K562 (cell line): ENCODE data around the gene PRKG1. TPM values are rescaled to one million over a fixed set of nuclear protein-coding genes. Genes with fewer than 3 reads are reported as not detected.

Experiments
- EP400 ChIP-seq: fragments of 450-650 bp; IDR thresholded peaks from 2 replicates; pipeline ENCODE4 v1.6.1; 2017; ENCODE audit warnings: antibody characterized with exemption, mild to moderate bottlenecking, moderate library complexity
- FOS ChIP-seq: IDR thresholded peaks from 3 replicates; pipeline ENCODE4 v1.6.1; 2011; ENCODE audit not compliant: insufficient read length; ENCODE audit errors: extremely low read depth
- HNRNPL ChIP-seq: fragments of 200-400 bp; formaldehyde crosslinking; IDR thresholded peaks from 2 replicates; pipeline ENCODE4 v1.6.1; 2017; ENCODE audit warnings: low read depth, mild to moderate bottlenecking, low read length
- LEF1 ChIP-seq: fragments of 450-650 bp; IDR thresholded peaks from 2 replicates; pipeline ENCODE4 v1.6.1; 2016; ENCODE audit warnings: mild to moderate bottlenecking
- NRF1 ChIP-seq, 2 experiments: fragments of 450-650 bp; IDR thresholded peaks in 1 of 2; conservative IDR thresholded peaks in 1 of 2; 2 replicates each; pipeline ENCODE4 v1.6.1; 2014; ENCODE audit warnings: mild to moderate bottlenecking in 2 of 2
- RCOR1 ChIP-seq, 2 experiments: IDR thresholded peaks; 2 replicates each; pipeline ENCODE4 v1.6.1; 2012; ENCODE audit warnings: low read depth in 2 of 2, low read length in 2 of 2, borderline replicate concordance in 1 of 2, improper control_type of control experiment in 1 of 2
- RFX5 ChIP-seq: IDR thresholded peaks from 2 replicates; pipeline ENCODE4 v1.6.1; 2011; ENCODE audit warnings: low read depth, mild to moderate bottlenecking, improper control_type of control experiment, low read length
- SP2 ChIP-seq: IDR thresholded peaks from 2 replicates; pipeline ENCODE4 v1.6.1; 2011; ENCODE audit warnings: mild to moderate bottlenecking, low read depth, low read length, moderate library complexity; ENCODE audit not compliant: poor library complexity, severe bottlenecking; ENCODE audit errors: extremely low read depth
- SRSF3 ChIP-seq: fragments of 200-400 bp; formaldehyde crosslinking; IDR thresholded peaks from 2 replicates; pipeline ENCODE4 v1.6.1; 2016; ENCODE audit warnings: mild to moderate bottlenecking, low read length, moderate library complexity; ENCODE audit not compliant: insufficient read depth
- TBL1XR1 ChIP-seq, 2 experiments: IDR thresholded peaks; 2 replicates each; pipeline ENCODE4 v1.6.1; 2012; ENCODE audit warnings: improper control_type of control experiment in 2 of 2, low read length in 2 of 2, mild to moderate bottlenecking in 1 of 2
- TCF3 ChIP-seq: sonication (generic); formaldehyde crosslinking; IDR thresholded peaks from 2 replicates; pipeline ENCODE4 v1.4.0; 2020; ENCODE audit warnings: mild to moderate bottlenecking, missing genetic modification reagents
- ZNF444 ChIP-seq: fragments of 250-450 bp; sonication (Bioruptor Pico); IDR thresholded peaks from 2 replicates; pipeline ENCODE4 v1.4.0; 2020; ENCODE audit warnings: mild to moderate bottlenecking, moderate library complexity
- polyA plus RNA-seq, 8 experiments: library from polyadenylated mRNA; depleted of rRNA in 4 of 8; stranded (reverse) in 5 of 8; unstranded in 3 of 8; fragments of >200 nt; fragmentation: Nextera tagmentation in 2 of 8; fragmentation: Illumina TruSeq in 1 of 8; extraction: Ambion mirVana in 2 of 8; extraction: Trizol in 1 of 8; gene quantifications; 2 replicates each; pipeline versions ENCODE4 v1.2.1 to v1.2.3, GENCODE V29; 2011 to 2014; ENCODE audit warnings: inconsistent platforms in 1 of 8, missing spikeins in 1 of 8
- total RNA-seq, 7 experiments: library from RNA; depleted of rRNA in 6 of 7; stranded (reverse); fragments of >200 nt in 6 of 7; fragmentation: Illumina TruSeq in 2 of 7; extraction: Trizol in 2 of 7; gene quantifications; 2 replicates each; pipeline versions ENCODE4 v1.2.1 to v1.2.3, GENCODE V29; 2011 to 2021; ENCODE audit warnings: low replicate concordance in 1 of 7
- TF ChIP-seq, protein P1 (sequence below), 2 experiments: fragments of 450-650 bp in 1 of 2; IDR thresholded peaks; 2 replicates each; pipeline ENCODE4 v1.6.1; 2011 to 2017; ENCODE audit warnings: low read depth in 2 of 2, antibody characterized with exemption in 1 of 2, borderline replicate concordance in 1 of 2, low read length in 1 of 2, mild to moderate bottlenecking in 1 of 2, mixed read lengths in 1 of 2; ENCODE audit not compliant: control insufficient read depth in 1 of 2
- TF ChIP-seq, protein P2 (sequence below), 2 experiments: fragments of 200-800 bp in 1 of 2; sonication (Bioruptor generic) in 1 of 2; sonication (generic) in 1 of 2; formaldehyde crosslinking in 1 of 2; IDR thresholded peaks in 1 of 2; conservative IDR thresholded peaks in 1 of 2; 2 replicates each; pipeline versions ENCODE4 v1.5.0 to v1.6.1; 2016 to 2020; ENCODE audit warnings: missing compliant biosample characterization in 1 of 2, missing genetic modification characterization in 1 of 2, missing genetic modification reagents in 1 of 2
- TF ChIP-seq, protein P3 (sequence below): fragments of 250-450 bp; sonication (Bioruptor Pico); IDR thresholded peaks from 2 replicates; pipeline ENCODE4 v1.8.0; 2022; ENCODE audit warnings: inconsistent platforms, mild to moderate bottlenecking, moderate library complexity, borderline replicate concordance
- TF ChIP-seq, protein P4 (sequence below): sonication (generic); formaldehyde crosslinking; IDR thresholded peaks from 2 replicates; pipeline ENCODE4 v1.8.0; 2022; ENCODE audit warnings: mild to moderate bottlenecking, missing genetic modification reagents

Gene PRKG1
- total and polyA plus RNA-seq, 9 of the 15 experiments (the other 6 are each of a cell fraction or from before 2014, with no cell fraction given): 0.22 TPM; not detected in 8

DNA sequence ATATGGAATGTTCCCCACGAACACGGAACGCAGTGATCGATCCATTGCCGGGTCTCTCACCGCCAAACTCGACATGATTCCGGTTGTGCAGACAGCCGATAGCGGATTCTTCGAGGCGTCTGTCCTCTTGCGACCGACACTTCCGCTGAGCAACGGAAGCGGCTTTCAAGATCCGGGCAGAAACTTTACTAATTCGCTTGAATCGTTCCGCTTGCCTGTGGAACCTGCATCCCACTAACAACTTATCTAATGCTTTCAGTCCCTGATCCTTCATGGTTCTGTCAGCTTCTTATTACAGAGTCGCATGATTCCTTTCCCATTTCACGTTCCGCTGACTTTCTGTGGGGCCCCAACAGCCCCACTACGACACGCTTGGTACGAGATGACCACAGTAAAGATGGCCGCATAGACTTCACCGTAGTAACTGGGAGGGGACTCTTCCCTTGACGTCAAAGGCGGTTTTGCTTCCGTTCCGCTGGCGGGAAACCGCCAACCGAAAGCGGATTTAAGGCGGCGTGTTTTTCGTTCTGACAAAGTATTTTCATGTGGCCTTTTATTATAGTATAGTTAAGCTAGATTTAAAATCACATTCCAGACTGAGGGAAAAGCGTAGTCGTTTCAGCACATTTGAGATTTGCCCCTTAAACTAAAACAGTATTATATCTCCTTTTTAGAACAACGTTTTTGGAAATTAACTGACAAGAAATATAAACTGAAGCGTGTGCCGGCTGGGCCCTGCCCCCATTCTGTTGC, 625.4 kb downstream of the PRKG1 start, which contains the start of gene CSTF2T (continued):
- TF ChIP-seq EP400 (peak; percentile 95), TBL1XR1 (IDR thresholded peaks at IDR 0.05; ENCODE audit: low read length in 2 of 2) (no peak), RCOR1 (IDR thresholded peaks at IDR 0.05; ENCODE audit: borderline replicate concordance in 1 of 2, low read depth in 2 of 2, low read length in 2 of 2) (no peak), FOS (no peak), TCF3 (CRISPR knock-in tag) (no peak), SRSF3 (no peak), RFX5 (no peak), ZNF444 (CRISPR knock-in tag) (no peak), SP2 (no peak), HNRNPL (no peak), LEF1 (peak; percentile 77), NRF1 (conservative IDR thresholded peaks at IDR 0.05 in 1 of 2, IDR thresholded peaks at IDR 0.05 in 1 of 2) (no peak)
- TF ChIP-seq, protein P1, sequence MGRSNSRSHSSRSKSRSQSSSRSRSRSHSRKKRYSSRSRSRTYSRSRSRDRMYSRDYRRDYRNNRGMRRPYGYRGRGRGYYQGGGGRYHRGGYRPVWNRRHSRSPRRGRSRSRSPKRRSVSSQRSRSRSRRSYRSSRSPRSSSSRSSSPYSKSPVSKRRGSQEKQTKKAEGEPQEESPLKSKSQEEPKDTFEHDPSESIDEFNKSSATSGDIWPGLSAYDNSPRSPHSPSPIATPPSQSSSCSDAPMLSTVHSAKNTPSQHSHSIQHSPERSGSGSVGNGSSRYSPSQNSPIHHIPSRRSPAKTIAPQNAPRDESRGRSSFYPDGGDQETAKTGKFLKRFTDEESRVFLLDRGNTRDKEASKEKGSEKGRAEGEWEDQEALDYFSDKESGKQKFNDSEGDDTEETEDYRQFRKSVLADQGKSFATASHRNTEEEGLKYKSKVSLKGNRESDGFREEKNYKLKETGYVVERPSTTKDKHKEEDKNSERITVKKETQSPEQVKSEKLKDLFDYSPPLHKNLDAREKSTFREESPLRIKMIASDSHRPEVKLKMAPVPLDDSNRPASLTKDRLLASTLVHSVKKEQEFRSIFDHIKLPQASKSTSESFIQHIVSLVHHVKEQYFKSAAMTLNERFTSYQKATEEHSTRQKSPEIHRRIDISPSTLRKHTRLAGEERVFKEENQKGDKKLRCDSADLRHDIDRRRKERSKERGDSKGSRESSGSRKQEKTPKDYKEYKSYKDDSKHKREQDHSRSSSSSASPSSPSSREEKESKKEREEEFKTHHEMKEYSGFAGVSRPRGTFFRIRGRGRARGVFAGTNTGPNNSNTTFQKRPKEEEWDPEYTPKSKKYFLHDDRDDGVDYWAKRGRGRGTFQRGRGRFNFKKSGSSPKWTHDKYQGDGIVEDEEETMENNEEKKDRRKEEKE (IDR thresholded peaks at IDR 0.05; ENCODE audit: borderline replicate concordance in 1 of 2, control insufficient read depth in 1 of 2, low read depth in 2 of 2, low read length in 1 of 2): no peak
- TF ChIP-seq, protein P2, sequence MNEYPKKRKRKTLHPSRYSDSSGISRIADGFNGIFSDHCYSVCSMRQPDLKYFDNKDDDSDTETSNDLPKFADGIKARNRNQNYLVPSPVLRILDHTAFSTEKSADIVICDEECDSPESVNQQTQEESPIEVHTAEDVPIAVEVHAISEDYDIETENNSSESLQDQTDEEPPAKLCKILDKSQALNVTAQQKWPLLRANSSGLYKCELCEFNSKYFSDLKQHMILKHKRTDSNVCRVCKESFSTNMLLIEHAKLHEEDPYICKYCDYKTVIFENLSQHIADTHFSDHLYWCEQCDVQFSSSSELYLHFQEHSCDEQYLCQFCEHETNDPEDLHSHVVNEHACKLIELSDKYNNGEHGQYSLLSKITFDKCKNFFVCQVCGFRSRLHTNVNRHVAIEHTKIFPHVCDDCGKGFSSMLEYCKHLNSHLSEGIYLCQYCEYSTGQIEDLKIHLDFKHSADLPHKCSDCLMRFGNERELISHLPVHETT (CRISPR knock-in tag; conservative IDR thresholded peaks at IDR 0.05 in 1 of 2, IDR thresholded peaks at IDR 0.05 in 1 of 2): peak in 1 of 2 experiments; percentile 89; a peak in 2 of 4 replicates
- TF ChIP-seq, protein P3, sequence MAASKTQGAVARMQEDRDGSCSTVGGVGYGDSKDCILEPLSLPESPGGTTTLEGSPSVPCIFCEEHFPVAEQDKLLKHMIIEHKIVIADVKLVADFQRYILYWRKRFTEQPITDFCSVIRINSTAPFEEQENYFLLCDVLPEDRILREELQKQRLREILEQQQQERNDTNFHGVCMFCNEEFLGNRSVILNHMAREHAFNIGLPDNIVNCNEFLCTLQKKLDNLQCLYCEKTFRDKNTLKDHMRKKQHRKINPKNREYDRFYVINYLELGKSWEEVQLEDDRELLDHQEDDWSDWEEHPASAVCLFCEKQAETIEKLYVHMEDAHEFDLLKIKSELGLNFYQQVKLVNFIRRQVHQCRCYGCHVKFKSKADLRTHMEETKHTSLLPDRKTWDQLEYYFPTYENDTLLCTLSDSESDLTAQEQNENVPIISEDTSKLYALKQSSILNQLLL (CRISPR knock-in tag): no peak
- TF ChIP-seq, protein P4, sequence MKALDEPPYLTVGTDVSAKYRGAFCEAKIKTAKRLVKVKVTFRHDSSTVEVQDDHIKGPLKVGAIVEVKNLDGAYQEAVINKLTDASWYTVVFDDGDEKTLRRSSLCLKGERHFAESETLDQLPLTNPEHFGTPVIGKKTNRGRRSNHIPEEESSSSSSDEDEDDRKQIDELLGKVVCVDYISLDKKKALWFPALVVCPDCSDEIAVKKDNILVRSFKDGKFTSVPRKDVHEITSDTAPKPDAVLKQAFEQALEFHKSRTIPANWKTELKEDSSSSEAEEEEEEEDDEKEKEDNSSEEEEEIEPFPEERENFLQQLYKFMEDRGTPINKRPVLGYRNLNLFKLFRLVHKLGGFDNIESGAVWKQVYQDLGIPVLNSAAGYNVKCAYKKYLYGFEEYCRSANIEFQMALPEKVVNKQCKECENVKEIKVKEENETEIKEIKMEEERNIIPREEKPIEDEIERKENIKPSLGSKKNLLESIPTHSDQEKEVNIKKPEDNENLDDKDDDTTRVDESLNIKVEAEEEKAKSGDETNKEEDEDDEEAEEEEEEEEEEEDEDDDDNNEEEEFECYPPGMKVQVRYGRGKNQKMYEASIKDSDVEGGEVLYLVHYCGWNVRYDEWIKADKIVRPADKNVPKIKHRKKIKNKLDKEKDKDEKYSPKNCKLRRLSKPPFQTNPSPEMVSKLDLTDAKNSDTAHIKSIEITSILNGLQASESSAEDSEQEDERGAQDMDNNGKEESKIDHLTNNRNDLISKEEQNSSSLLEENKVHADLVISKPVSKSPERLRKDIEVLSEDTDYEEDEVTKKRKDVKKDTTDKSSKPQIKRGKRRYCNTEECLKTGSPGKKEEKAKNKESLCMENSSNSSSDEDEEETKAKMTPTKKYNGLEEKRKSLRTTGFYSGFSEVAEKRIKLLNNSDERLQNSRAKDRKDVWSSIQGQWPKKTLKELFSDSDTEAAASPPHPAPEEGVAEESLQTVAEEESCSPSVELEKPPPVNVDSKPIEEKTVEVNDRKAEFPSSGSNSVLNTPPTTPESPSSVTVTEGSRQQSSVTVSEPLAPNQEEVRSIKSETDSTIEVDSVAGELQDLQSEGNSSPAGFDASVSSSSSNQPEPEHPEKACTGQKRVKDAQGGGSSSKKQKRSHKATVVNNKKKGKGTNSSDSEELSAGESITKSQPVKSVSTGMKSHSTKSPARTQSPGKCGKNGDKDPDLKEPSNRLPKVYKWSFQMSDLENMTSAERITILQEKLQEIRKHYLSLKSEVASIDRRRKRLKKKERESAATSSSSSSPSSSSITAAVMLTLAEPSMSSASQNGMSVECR: peak; percentile 42; the same call in 1 of the 2 replicates
